Measurements from ENCODE around the gene PDE2A.

DNA sequence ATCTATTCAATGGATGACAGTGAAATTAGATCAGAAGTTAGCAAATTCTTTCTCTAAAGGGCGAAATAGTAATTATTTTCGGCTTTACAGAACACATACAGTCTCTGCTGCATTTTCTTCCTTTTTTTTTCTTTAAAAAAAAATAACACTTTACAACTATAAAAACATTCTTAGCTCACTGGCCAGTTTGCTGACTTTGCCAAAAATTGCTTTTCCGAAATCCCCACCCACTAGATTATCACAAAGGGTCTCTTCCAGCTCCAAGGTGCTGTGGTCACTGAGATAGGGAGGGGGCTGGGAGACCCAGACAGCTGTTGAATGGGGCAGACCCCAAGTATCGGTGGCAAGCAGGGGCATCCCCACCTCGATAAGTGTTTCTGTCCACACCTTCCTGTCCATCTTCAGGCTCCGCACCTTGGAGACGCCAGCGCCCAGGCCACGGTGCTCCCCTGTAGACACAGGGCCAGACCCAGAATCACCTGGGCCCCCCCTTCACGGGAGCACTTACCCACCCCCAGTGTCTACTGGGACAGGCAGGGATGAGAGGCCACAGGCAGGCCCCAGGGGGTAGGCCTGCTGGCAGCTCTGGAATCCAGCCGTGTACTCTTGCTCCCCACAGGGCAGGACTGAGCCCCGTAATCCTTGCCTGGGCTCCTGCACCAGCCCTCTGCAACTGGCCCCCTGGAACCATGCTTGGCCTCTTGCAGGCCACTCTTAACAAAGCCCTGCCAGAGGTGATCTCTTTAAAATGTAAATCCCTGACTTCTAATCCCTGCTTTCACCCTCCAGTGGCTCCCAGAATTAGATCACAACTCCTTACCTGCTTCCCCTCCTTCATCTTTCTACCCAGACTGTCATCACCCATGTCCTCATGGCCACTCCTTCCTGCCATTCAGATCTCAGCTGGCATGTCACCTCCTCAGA is 31.5 kb upstream of the PDE2A start:
- TF ChIP-seq ESRRA (IDR thresholded peaks at IDR 0.05; ENCODE audit: low read length) (no peak), NRF1 (conservative IDR thresholded peaks at IDR 0.05; ENCODE audit: low read depth, low read length) (no peak), POLR2AphosphoS5 (IDR thresholded peaks at IDR 0.05; ENCODE audit: low read length) (no peak)
